GM18499 (cell line): ENCODE results near the gene ATP1B4.

Experiments used
- ATAC-seq: cut with Tn5 transposase; IDR thresholded peaks from one replicate; pipeline ENCODE4 v1.9.1; 2021; ENCODE audit warnings: moderate number of reproducible peaks; ENCODE audit not compliant: insufficient read depth, unreplicated experiment

ATP1B4 gene

GRCh38 chrX:120372667-120373370, 10.9 kb downstream of the ATP1B4 start:
- ATAC-seq, result no peak

GRCh38 chrX:120377179-120377578, 15.3 kb downstream of the ATP1B4 start:
- ATAC-seq, result no peak

- no peak for ATAC-seq
These were observed 15.8 kb downstream of the ATP1B4 start for GRCh38 chrX:120377715-120378114.

- ATAC-seq, result no peak
These were observed 16.7 kb downstream of the ATP1B4 start for GRCh38 chrX:120378570-120378969.

GRCh38 chrX:120379937-120380681, 18.2 kb downstream of the ATP1B4 start:
- no peak for ATAC-seq

- ATAC-seq, result no peak
These were observed 18.8 kb downstream of the ATP1B4 start for GRCh38 chrX:120380699-120381098.

GRCh38 chrX:120401301-120401700, 39.4 kb downstream of the ATP1B4 start:
- ATAC-seq, result no peak

- no peak for ATAC-seq
These were observed 40.5 kb downstream of the ATP1B4 start for GRCh38 chrX:120402369-120402768.

GRCh38 chrX:120406638-120407037, 44.7 kb downstream of the ATP1B4 start:
- no peak for ATAC-seq

- no peak for ATAC-seq
These were observed 46.3 kb downstream of the ATP1B4 start for GRCh38 chrX:120408168-120408567.

GRCh38 chrX:120419463-120419862, 57.6 kb downstream of the ATP1B4 start:
- no peak for ATAC-seq

GRCh38 chrX:120426599-120426998, 64.7 kb downstream of the ATP1B4 start:
- ATAC-seq, result no peak

GRCh38 chrX:120428309-120428708, 66.4 kb downstream of the ATP1B4 start:
- no peak for ATAC-seq

GRCh38 chrX:120429776-120430540, 68.1 kb downstream of the ATP1B4 start:
- no peak for ATAC-seq
